GM21526 (cell line): ENCODE results near the gene DTX3L.
"Not testable (repeated sequence)": the region's sequence is repeated elsewhere in the genome, so short reads cannot be mapped to it uniquely, and the experiment has no call there.

Experiments used
- ATAC-seq: cut with Tn5 transposase; IDR thresholded peaks from one replicate; pipeline ENCODE4 v1.9.1; 2021; ENCODE audit warnings: moderate library complexity; ENCODE audit not compliant: unreplicated experiment, low FRiP score

The DTX3L gene

DNA sequence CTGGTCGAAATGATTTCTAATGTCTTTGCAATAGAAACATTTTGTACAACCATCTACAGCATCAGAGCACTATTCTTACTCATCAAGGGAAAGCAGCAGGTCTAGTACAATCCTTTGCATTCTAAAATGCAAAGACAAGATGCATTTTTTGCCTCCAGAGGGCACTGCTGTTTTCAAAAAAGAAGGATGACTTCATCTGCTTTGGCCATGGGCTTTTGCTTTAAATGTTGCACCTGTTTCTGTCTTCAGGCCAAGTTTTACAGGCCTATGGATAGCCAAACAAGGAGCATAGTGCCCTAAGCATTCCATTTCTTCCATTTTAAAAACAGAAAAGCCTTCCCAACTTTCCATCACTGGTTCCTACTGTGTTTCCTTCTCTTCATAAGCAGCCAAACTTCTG lies 3.5 kb upstream of the DTX3L start:
- ATAC-seq: no peak

DNA sequence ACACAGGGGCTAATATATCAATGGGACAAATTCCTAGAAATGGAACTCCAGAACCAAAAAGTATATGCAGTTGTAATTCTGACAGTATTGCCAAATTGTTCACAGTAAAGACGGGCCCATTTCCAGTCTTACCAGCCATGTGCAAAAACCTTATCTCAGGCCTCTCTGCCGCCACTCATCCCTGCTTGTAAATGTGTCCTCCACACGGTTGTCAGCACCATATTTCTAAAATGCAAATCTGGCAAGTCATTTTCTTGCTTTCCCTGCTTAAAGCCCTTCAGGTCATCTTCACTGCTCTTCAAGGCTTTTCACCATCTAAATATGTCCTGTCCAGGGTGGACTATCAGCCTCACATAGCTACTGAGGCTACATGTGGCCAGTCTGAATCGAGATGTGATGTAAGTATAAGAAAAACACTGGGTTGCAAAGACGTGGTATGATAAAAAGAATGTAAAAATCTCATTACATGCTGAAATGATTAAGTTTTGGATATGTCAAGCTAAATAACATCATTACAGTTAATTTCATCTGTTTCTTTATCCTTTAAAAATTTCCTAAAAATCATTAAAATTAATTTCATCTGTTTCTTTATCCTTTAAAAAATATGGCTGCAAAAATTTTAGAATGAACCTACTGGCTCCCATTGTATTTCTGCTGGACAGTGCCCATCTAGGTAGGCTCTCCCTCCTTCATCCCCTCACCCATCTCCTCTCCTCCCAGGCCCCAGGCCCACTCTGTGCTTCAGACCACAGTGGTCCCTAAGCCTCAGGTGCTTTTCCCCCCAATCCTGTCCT lies 1.0 kb upstream of the DTX3L start:
- ATAC-seq: no peak

- peak; percentile 11 for ATAC-seq
These were observed 467 bp upstream of the DTX3L start for GRCh38 chr3:122563717-122564025.

- not testable (repeated sequence) for ATAC-seq
These were observed 4.0 kb downstream of the DTX3L start for GRCh38 chr3:122568131-122568530.

DNA sequence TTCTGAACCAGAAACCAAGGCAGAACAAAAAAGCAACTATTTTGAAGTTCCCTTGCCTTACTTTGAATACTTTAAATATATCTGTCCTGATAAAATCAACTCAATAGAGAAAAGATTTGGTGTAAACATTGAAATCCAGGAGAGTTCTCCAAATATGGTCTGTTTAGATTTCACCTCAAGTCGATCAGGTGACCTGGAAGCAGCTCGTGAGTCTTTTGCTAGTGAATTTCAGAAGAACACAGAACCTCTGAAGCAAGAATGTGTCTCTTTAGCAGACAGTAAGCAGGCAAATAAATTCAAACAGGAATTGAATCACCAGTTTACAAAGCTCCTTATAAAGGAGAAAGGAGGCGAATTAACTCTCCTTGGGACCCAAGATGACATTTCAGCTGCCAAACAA lies 4.6 kb downstream of the DTX3L start:
- no peak for ATAC-seq

DNA sequence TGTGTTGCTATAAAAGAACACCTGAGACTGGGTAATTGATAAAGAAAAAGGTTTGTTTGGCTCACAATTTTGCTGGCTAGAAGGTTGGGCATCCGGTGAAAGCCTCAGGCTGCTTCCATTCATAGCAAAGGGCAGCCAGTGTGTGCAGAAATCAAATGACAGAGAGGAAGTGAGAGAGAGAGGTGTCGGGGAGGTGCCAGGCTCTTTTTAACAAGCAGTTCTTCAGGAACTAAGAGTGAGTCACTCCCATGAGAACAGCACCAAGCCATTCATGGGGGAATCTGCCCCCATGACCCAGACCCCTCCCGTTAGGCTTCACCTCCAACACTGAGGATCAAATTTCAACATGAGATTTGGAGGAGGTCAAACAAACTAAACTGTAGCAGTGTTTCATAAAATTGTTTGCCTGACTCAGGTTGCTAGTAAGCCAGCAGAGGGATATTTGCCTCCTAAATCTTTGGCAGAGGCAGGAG lies 8.8 kb downstream of the DTX3L start:
- ATAC-seq: no peak

DNA sequence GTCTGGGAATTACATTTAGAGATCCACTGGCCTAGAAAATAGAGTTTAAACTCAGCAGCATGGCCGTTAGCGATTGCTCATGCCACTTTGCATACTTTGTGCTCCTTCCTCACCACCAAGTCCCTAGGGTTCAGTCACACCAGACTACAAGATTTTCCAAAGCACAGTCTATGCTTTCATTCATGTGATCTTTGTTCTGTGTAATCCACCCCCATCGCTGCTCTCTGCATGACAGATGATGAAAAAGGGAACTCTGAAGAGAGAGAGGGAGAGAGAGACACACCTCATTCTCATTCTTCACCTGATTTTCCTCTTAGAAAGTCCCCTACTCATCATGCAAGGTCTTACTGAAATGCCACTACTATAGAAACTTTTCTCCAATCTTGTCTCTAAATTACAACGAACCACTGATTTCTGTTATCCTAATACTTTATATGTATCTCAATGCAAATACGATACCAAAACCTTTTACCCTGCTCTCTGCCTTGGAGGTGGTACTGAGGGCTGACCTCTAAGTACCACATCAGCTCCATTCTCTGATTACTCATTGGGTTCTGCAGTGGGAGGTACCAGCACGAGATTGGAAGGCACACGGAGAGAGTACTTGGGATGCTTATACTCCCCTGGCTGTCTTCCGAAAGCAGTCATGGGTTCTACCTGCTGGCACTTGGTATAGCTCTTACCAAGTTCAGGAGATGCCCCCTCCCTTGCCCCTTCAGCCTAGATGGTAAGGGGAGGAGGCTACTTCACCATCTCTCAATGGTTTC lies 12.2 kb downstream of the DTX3L start:
- ATAC-seq: peak; percentile 79

- ATAC-seq: no peak
These were observed 13.4 kb downstream of the DTX3L start, which contains the start of gene PARP15 for GRCh38 chr3:122577409-122578031. PARP15 (plus strand) TSS chr3:122577650; CDS start chr3:122577668, 18 bp downstream.

GRCh38 chr3:122578069-122578740 lies 14.1 kb downstream of the DTX3L start:
- no peak for ATAC-seq

DNA sequence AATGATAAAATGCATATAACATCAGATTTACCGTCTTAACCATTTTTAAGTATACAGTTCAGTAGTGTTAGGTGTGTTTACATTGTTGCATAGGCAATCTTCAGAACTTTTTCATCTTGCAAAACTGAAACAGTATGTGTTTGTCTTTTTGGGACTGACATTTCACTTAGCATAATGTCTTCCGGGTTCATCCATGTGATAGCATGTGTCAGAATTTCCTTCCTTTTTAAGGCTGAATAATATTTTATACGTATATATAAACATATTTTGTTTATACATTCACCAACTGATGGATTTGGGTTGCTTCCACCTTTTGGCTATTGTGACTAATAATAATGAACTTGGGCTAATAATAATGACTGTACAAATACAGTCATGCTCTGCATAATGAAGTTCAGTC lies 16.3 kb downstream of the DTX3L start:
- ATAC-seq: no peak

DNA sequence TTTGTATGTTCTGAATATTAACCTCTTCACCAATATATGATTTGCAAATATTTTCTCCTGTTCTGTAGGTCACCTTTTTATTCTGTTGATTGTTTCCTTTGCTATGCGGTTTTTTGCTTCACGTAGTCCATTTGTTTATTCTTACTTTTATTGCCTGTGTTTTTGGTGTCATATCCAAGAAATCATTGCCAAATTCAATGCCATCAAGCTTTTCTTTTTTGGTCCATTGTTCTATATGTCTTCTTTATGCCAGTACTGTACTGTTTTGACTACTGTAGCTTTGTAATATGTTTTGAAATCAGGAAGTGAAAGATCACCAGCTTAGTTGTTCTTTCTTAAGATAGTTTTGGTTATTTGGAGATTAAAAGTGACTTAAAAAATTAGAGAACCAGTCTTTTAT lies 17.5 kb downstream of the DTX3L start:
- no peak for ATAC-seq

DNA sequence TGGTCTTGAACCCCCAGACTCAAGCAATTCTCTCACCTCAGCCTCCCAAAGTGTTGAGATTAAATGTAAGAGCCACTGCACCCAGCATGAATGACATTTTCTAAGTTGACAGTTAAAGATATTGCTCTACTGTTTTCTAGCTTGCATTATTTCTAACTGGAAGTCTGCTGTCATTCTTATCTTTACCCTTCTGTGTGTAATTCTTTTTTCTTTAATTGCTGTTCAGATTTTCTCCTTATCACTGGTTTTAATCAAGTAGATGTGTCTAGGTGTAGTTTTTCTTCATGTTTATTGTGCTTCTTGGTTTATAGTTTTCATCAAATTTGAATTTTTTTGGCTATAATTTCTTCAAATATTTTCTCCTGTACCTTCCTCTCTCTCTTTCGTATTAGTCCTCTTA lies 18.3 kb downstream of the DTX3L start:
- no peak for ATAC-seq

GRCh38 chr3:122586098-122586497 lies 22.0 kb downstream of the DTX3L start:
- no peak for ATAC-seq

DNA sequence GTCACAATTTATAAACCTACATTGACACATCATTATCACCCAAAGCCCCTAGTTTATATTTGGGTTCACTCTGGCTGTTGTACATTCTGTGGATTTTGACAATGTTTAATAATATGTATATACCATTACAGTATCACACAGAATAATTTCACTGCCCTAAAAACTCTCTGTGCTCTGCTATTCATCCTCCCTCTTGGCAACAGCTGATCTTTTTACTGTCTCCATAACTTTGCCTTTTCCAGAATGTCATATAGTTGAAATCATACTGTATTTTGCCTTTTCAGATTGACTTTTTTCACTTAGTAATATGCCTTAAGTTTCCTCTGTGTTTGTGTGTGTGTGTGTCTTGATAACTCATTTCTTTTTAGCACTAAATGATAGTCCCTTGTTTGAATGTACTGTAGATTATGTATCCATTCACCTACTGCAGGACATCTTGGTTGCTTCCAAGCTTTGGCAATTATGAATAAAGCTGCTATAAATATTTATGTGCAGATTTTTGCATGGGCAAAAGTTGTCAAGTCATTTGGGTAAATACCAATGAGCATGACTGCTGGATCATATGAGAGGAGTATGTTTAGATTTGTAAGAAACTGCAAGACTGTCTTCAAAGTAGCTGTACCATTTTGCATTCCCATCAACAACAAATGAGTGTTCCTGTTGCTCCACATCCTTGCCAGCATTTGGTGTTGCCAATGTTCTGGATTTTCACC lies 22.8 kb downstream of the DTX3L start:
- ATAC-seq: no peak

DNA sequence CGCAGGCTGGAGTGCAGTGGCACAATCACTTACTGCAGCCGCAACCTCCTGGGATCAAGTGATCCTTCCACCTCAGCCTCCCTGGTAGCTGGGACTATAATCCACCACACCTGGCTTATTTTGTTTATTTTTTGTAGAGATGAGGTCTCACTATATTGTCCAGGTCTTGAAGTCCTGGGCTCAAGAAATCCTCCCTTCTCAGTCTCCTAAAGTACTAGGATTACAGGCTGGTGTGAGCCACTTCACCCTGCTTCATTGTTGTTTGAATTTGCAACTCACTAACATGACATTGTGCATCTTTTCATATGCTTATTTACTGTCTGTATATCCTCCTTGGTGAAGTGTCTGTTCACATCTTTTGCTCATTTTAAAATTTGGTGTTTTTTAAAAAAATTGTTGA lies 23.4 kb downstream of the DTX3L start:
- no peak for ATAC-seq

- no peak for ATAC-seq
These were observed 25.2 kb downstream of the DTX3L start for GRCh38 chr3:122589297-122589696.

GRCh38 chr3:122590610-122591009 lies 26.5 kb downstream of the DTX3L start:
- ATAC-seq: no peak

- ATAC-seq: no peak
These were observed 29.9 kb downstream of the DTX3L start for GRCh38 chr3:122594025-122594424.

DNA sequence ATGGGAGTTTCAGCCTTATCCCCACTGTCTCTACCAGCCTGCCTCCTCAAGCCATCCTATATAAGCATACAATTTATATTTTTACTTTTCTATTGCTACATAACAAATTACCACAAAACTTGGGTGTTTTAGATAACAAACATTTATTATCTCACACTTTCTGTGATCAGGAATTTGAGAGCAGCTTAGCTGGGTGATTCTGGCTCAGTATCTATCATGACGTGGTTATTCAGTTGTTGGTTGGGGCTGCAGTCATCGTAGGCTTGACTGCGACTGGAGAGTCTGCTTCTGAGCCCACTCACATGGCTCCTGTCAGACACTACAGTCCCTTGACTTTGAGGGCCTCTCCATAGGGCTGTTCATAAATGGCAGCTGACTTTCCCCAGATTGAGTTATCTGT lies 34.0 kb downstream of the DTX3L start:
- no peak for ATAC-seq

GRCh38 chr3:122598556-122598955 lies 34.4 kb downstream of the DTX3L start:
- no peak for ATAC-seq
